22Rv1 (cell line): Measurements from ENCODE around the gene GFRA1.

Experiments
- CTCF ChIP-seq: fragments of 450-650 bp; IDR thresholded peaks from 2 replicates; pipeline ENCODE4 v1.5.1; 2017; ENCODE audit warnings: mild to moderate bottlenecking
- ZFX ChIP-seq: fragments of 450-650 bp; IDR thresholded peaks from 2 replicates; pipeline ENCODE4 v1.6.1; 2017; ENCODE audit warnings: antibody characterized with exemption, borderline replicate concordance

GRCh38 chr10:116110736-116111135 is 162.3 kb downstream of the GFRA1 start:
- TF ChIP-seq CTCF (no peak), ZFX (no peak)
